Measurements from ENCODE around the gene TCF7.
A peak's percentile ranks its signal among the peaks of the same experiment; 100 is the strongest.
"Not testable (repeated sequence)": the region's sequence is repeated elsewhere in the genome, so short reads cannot be mapped to it uniquely, and the experiment has no call there.

Gene TCF7

DNA sequence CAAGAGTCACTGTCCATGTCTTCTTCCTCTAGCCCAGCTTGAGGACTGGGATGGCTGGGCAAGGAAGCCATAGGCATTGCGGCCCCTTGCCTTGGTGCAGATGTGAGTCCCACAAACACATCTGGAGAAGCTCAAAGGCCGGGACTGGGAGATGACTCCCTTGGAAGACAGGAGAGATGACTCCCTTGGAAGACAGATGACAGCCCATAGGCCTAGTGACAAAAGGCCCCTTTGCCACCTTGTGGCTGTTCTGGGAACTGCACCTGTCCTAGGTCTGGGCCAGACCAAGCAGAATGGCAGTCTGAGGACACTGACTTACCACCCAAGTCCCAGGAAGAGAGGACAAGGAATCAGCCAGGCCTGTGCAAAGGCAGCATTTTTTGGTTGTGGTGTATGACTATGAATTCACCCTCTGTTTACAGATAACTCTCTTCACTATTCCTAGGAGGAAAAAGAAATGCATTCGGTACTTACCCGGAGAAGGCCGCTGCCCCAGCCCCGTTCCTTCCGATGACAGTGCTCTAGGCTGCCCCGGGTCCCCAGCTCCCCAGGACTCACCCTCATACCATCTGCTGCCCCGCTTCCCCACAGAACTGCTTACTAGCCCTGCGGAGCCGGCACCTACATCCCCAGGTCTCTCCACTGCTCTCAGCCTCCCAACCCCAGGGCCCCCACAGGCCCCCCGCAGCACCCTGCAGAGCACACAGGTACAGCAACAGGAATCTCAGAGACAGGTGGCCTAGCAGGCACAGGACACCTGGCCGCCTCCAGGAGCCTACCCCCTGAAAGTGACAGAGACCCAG is 31.5 kb downstream of the TCF7 start:
- peak; percentile 30 for DNase-seq

DNA sequence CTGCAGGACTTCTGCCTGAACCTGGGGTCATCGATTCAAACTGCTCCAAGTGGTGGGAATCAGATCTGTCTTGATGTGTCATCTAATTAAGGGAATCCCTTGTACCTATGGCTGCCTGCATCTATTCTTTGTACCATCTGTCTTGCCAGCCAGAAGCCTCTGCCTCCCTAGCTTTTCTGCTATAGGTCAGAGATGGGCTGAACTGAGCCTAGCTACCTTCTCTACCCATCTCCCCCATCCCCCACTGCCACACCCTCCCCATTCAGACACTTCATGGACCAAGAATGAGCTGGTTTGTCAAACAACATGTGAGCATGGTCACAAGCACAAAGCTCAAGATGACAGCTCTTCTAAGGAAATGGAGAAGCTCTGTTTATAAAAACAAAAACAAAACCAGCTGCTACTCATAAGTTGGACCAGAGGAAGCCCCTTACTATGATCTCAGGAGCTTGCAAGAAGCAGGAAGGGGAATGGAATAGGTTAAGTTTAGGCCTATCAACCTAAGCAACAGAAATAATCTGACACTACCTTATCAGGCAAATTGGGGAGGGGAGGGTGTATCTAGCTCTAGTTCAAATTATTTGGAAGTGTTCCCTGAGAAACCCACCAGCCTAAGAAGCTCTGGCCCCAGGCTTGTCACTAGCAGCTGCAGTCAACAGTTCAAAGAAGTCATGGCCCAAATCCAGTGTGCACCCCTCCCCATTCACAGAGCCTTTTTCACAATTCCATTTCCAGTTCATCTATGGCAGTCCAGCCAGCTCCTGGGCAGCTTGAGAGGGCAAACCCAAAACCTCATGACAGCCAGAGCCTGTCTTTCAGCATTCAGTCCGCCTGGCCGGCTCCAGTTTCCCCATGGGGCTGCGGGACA is 32.4 kb downstream of the TCF7 start:
- no peak for DNase-seq

DNA sequence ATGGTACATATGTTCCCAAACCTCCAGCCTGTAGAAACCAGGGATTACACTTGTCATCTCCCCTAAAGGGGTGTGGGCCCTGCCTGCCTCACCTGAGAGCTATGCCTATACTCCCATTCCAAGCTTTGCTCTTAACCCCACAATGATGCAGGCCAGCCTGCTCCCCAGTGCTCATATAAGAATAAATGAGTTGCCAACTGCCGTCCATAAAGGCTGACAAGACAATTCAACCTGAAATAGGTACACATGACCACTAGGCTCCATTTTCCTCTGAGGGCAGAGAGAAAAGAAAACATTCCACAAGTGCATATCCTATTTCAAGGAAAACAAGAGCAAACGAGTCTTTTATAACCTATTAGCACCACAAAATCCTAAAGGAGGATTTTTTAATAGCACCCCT is 33.8 kb downstream of the TCF7 start:
- DNase-seq, result no peak

DNA sequence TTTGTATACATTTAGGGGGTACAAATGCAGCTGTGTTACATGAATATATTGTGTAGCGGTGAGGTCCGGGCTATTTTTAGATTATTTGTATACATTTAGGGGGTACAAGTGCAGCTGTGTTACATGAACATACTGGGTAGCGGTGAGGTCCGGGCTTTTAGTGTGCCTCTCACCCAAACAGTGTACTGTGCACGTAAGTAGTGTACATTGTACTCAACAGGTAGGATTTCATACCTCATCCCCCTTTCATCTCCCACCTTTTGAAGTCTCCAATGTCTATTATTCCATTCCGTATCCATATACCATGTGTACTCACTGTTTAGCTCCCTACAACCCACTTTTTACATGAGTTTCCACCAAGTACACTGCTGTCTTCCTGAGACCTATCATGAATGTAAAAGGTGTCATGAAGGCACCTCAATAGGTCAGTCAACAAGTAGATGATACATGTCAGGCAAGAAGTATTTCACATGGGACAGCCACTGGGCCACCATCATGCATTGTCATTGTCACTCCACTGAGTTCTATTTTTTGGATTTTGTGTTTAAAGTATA is 34.6 kb downstream of the TCF7 start:
- DNase-seq, result no peak

DNA sequence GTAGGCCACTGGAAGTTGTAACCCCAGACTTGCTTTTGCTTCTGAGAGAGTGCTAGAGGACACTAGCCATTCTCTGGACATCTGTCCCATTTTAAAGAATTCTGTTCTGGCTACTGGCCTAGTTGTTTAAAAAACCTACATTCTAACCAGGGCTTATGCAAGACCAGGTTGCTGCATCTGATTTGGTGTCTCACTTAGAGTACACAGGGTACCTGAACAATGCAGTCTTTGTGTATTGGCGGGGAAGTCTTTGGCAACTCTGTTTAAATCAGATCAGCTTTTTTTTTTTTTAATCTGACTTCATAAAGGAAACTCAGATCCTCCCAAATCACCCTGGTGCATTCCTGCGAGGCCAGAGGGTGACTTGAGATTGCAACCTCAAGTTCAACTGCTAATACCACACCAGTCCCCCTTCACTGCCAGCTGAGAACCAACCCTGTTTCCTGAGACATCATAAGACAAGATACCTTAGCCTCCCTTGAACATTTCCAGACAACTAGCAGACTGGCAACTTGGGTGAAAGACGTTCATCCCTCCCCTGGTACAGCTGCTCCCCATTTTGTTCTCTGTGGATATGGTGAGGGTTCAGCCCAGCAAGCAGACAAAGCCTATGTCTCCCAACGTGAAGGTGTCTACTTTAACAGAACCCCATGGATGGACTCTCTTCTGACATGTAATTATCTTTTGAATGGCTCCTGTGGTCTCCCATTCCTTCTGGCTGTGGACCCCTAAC is 35.3 kb downstream of the TCF7 start:
- DNase-seq, result no peak

DNA sequence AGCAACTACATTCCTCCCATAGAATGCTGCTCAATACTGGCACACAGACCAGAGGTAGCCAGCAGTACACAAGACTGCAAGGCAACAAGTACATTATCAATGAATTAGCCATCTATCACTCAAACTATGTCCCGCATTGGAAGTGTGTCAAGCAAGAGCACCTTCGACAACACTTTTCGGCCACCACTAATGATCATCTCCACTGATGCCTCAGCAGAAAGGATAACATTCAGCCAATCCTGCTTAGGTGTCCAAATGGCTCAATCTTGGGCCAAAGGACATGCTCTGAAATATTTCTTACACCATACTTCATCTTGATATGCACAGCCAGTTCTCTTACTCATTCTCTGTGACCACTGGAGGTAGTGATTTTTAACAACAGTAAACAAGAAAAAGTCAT is 37.2 kb downstream of the TCF7 start:
- DNase-seq, result no peak

DNA sequence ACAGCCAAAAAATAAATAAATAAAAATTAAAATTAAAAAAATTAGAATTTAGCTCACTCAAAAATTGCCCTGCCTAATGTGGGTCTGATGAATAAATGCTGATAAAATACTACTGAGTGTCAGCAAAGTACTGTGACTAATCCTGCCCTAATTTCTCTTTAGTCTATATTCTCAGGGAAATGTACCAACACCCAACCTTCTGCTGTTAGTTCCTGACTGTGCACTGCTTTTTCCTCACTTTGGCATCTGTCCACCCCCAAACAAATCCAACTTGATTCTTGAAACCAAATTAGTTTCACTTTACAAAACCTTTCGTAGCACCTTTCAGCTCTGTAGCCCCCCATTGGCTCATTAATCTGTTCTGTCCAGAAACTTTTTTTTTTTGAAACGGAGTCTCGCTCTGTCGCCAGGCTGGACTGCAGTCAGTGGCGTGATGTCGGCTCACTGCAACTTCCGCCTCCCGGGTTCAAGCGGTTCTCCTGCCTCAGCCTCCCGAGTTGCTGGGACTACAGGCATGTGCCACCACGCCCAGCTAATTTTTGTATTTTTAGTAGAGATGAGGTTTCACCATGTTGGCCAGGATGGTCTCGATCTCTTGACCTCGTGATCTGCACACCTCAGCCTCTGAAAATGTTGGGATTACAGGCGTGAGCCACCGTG is 37.8 kb downstream of the TCF7 start:
- DNase-seq, result not testable (repeated sequence)

DNA sequence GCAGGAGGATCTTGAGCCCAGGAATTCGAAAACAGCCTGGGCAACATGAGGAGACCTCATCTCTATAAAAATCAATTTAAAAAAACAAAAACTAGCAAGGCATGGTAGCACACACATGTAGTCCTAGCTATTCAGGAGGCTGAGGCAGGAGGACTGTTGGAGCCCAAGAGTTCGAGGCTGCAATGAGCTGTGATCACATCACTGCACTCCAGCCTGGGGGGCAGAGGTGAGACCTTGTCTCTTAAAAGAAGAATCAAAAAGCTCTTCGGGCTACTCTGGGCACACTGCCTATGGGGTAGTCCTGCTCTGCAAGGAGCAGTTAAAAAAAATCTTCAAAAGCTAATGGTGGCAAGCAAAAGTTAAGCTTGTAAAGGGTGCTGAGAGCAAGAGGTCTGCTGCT is 38.8 kb downstream of the TCF7 start:
- DNase-seq, result no peak

DNA sequence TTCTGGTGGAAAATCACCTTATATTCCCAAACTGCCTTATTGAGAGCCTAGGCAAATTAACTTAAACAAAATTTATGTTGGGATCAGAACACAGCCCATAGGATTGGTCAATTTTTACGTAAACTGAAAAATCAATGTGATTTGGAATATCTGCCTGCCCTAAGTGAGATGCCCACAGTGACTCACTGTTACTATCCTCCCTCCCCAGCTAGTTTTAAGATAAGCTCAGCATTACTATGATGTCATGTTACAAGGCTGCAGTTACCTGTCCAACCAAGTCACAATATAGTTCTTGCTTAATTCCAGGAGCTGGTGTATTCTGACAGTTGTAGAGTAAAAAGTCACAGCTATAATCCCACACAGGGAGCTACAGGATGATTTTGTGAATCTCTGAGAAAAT is 39.2 kb downstream of the TCF7 start:
- DNase-seq, result no peak

DNA sequence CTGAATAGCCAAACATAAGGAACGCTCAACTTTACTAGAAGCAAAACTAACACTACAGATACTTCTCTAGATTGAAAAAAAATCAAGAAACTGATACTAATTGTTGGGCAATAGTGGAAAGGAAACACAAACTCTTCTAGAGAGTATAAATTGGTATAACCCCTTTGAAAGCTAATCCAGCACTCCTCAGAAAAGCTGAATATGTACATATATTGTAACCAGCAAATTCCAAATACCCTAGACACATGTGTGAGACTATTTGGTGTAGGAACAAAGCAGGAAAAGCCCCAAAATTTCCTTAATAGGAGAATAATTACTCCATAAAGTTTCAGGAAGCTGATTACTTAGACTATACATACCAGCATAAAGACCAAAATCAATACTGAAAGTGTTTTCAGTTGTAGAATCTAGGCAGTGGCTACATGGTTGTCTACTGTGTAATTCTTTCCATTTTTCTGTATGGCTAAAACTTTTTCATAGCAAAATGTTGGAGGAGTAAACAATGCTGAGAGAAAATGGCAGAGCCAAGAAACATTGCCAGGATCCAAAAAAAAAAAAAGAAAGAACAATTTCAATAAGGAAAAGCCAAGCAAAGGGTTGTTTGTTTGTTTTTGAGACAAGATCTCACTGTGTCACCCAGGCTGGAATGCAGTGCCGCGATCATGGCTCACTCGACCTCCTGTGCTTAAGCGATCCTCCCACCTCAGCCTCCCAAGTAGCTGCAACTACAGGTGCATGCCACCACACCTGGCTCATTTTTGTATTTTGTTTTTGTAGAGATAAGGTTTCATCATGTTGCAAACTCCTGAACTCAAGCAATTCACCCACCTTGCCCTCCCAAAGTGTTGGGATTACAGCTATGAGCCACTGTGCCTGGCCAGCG is 47.3 kb downstream of the TCF7 start:
- DNase-seq, result no peak

DNA sequence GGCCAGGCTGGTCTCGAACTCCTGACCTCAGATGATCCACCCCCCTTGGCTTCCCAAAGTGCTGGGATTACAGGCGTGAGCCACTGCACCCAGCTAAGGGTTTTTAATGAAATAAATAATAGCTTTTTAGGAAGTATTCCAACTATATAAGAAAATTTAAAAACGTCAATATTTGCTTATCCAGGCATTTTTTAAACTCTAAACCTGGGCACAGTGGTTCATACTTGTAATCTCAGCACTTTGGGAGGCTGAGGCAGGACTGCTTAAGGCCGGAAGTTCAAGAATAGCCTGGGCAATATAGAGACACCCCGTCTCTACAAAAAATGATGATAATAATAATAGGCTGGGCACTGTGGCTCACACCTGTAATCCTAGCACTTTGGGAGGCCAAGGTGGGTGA is 48.1 kb downstream of the TCF7 start:
- no peak for DNase-seq

DNA sequence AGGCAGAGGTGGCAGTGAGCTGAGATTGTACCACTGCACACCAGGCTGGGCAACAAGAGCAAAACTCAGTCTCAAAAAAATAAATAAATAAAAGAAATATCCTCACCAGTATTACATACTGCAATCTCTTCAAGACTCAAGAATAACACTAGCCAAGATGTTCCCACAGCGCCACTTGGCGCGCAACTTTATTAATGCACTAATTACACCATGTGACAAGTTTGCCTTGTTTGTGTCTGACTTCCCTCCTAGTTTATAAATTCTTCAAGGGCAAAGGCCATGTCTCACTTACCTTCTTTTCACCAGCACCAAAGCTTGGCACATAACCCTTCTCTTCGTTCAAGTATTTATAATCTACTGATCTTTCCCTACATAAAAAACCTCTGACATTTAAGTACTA is 57.5 kb downstream of the TCF7 start:
- DNase-seq, result no peak

DNA sequence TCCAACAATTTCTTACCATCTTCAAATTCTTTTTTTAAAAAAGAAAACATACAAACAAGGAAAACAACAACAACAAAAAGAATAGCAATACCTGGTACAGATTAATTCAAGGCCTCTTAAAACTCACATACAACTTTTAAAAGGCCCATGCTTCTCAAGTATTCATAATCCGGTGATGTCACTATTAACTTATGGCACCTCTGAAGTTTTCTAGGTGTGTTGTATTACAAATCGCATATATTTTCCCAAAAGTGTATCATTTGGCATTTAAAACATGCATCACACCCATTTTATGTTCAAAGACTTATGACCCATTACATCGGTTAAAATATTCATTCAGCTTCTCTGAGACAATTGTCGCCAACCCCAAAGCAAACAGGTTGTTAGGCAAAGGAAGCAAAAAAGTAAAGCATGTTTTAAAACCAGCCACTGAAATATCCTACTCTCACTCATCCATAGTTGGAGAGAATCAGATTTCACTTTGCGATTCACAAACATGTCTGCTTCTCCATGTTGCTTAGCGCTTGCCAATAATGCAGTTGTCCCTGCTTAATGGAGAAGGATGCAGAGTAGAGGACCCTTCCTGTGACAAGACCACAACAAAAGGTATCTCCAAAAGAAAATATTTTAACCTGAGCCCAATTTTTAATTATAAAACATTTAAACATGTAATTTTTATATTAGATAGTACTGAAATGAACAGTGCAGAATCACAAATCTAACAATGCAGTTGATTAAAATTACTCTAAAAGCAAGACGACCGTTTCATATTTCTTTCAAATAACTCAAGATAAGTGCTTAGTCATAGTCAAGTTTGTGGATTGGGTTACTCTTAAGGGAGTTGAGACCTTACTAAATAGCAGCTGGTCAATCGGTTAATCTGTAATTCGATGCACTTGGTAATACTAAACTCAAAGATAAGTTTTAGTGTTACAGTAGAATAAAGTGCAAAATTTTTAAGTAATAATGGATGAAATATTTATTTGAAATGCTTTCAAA is 60.7 kb downstream of the TCF7 start:
- DNase-seq, result no peak

DNA sequence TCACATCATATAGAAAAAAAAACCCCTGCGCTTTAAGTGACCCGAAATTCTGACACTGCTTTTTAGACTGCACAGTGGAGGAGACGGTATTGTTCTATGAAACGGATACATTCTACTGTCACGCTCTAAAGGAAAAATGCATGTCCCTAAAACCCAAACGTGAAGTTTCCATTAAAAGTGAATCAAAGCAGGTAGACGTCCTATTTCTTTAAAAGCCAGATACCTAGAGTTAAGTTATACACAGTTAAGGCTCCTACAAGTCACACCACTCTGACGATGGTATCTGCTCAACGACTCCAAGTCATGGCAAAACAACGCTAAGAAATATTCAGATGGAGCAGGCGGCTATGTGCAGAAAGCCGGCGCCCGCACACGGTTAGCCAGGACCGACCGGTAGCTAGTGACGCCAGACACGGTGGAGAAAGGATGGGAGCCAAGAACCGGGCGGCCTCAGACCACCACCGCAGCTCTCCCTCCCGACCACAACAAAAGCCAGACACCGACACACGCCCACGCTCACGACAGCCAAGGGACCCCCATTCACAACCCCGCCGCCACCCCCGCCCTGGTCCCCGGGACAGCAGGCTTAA is 61.5 kb downstream of the TCF7 start:
- DNase-seq, result no peak

DNA sequence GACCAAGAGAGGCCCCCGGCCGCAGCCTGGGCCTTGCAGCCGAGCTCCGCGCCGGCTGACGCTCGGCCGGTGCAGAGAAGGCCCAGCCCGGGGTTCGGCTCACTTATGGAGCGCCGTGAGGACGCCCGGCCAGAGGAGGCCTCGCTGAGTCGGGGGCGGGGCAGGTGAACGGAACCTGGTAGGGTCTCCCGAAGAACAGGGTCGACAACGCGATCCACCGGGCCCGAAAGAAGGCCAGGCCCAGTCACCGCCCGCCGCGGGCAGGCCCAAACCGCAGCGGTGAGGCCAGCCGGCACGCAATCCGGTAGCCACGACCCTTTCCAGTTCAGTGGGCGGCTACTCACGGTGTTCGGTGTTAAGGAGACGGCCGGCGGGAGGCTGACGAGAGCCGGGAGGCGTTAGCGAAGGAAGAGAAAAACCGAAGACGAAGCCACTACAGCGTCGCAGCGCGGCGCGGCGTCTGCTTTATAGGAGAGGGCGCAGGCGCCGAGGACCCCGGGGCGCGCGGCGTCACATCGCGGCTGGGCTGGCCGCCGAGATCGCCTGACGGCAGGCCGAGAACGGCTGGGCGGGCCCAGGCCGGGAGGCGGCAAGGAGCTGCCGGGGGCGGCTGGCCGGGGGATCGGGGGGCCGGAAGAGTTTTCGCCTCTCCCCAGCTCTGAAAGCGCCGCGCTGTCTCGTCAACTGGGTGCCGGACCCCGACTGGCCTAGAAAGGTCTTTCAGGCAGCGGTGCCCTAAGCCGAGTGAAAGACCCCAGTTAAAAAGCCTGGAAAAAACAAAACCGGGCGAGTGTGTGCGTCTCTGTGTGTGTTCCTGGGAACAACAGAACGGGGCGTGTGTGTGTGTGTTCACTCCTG is 62.3 kb downstream of the TCF7 start, which contains the start of gene SKP1:
SKP1 (minus strand) TSS at position 440 of the 858 bp plus-strand sequence. CDS start 2,928 bp downstream, outside the sequence.
- DNase-seq, result peak; percentile 78

DNA sequence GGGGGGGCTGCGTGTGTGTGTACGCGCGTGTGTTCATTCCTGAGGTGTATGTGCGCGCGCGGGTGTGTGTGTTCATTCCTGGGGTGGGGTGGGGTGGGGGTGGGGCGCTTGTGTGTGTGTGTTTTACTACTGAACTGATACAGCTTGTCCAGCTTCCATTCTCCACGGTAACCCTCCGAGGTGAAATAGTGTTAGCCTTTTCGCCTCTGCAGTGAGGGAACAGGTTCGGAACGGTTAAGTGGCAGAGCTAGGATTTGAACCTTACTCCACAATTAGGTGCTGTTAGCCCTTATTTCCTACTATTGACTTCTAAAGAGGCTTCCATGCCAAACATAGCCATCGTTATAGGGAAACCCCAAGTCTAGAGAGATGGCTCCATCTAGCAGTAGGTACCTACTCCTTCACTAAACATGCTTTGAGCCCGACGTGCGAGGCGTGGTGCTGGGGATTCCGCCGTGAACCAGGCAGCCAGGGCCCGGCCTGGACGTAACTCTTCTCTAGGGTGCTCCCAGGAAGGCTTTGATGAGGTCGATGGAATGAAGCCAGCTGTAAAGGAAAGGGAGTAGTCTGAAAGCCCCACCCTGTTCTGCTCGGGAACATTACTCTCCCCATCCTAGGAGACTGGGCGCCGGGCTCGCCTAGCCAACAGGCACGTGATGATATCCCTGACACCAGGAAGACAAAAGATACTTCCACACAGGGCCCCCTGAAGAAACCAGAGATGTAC is 63.1 kb downstream of the TCF7 start:
- peak; percentile 23 for DNase-seq

DNA sequence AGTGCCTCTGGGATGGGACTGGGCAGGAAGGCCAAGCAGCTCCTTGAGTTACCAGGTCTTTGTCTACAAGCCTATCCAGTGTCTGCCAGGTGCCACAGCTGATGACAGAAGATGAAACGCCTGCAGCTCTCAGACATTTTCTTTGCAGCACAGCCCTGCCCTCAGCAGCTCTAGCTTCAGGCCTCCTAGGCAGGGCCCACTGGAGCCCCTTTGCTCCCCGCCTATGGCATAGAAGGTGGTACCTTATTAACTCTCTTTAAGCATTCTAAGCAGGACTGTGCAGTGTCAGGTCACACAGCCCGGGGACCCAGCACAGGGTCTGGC is 63.6 kb downstream of the TCF7 start:
- DNase-seq, result no peak

DNA sequence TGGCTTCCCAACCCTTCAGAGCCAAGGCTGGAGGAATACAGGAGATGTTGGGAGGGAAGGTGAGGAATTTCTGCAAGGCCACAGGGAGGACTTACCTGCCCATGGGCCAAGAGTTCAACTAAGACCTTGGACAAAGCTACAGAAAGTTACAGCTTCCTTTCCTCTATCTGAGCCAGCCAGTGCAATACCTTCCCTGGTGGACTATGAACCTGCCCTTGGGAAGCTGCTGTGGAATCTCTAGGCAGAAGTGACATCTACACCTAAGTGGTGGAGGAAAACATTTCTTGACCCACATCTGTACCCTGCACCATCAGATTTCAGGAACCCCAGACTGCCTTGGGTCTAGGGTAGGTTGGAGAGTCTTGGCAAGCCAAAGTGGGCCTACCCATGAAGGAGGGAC is 69.0 kb downstream of the TCF7 start:
- DNase-seq, result no peak

All from NCI-H1092 treated with DMSO at 0.1 percent for 48 hours (cell line).